ENCODE results near the gene CPO.
A peak's percentile ranks its signal among the peaks of the same experiment; 100 is the strongest.

CPO gene

DNA sequence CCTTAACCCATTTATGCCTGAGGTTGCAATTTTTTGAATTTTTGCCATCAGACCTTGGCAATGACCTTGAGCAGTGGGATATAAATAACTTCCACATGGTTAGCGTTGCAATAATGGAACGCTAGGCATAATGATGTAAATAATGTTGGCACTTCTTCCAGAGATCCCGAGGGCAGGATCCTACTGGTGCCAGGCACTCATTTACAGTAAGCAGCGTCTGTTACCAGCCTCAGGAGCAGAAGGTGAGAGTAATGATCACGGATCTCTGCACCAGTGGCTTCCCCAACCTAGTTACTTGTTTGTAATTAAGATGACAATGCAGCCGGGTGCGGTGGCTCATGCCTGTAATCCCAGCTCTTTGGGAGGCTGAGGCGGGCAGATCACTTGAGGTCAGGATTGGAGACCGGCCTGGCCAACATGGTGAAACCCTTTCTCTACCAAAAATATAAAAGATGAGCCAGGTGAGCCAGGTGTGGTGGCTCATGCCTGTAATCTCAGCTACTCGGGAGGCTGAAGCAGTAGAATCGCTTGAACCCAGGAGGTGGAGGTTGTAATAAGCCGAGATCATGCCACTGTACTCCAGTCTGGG is 41.9 kb downstream of the CPO start:
- Mint-ChIP-seq H3K4me1 (ENCODE audit: low read depth in 2 of 2) (no peaks in the 10 kb centered on the region), H3K27me3 (peaks cover 0 to 8% of the 10 kb centered on the region in 2 donors), H3K4me3 (no peak overlapping the region), H3K36me3 (ENCODE audit: insufficient read depth) (no peaks in the 10 kb centered on the region), H3K9me3 (no peaks in the 10 kb centered on the region), H3K27ac (no peak overlapping the region)
- no peak for DNase-seq
- no peak for ATAC-seq (replicated peaks)

DNA sequence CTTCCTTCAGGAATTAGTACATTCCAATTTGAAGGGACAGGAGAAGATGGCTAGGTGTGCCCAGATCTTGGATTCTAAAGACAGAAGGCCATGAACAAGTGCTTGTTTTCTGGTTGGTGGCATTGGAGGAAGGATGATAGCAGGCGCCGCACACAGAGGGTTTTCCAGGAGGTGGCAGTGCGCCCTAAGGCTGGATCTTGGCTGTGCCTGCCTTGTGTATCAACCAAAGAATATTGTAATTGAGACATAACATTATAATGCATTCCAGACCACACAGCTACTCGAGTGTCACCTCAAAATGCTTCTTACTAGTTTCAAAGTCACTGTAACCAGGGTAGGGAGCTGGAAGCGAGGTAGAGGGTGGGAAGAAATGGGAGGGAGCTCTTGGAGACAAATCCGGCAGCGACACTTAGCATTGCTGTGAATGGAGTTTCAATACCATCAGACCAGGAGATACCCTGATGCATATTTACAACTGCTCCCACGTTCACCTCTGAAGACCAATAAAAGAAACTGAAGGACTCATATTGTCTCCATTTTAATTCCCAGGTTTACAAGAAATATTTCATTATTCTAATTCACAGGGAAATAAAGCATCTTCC is 42.5 kb downstream of the CPO start:
- peak; percentile 49 for ATAC-seq (replicated peaks)
- H3K27me3 Mint-ChIP-seq: peaks cover 0 to 8% of the 10 kb centered on the region in 2 donors

DNA sequence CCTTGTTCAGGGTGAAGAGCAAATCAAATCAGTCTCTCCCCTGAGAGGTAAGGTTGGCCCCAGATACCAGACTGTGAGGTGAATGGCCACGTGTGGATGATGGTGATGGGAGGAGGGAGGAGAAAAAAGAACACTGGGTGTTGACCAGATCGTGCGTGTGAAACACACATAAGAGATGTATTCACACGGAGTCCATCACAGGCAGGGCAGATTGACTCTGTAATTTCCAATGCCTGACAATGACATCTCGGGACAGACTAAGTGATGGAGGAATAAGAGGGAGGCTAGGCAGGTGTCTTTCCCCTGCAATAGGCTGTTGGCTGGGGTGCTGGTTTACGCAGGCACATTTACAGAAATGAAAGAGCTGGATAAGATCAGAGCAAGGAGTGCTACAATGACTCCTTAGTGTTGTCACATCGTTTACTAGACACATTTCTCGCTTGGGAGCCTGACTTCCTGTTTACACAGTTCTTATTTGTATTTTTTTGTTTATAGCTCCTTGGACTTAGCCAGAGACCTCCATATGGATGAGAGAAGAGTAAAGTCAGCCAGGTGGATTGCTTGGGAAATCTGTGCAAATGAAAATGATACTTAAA is 43.1 kb downstream of the CPO start:
- no peak overlapping the region for H3K4me3 Mint-ChIP-seq
- H3K9me3 Mint-ChIP-seq: peaks cover 2 to 8% of the 10 kb centered on the region in 2 donors
- H3K36me3 Mint-ChIP-seq (ENCODE audit: insufficient read depth): no peaks in the 10 kb centered on the region
- H3K4me1 Mint-ChIP-seq (ENCODE audit: low read depth in 2 of 2): no peaks in the 10 kb centered on the region
- ATAC-seq (replicated peaks) (no peak), DNase-seq (no peak)
- H3K27ac Mint-ChIP-seq: no peak overlapping the region
- peaks cover 0 to 8% of the 10 kb centered on the region in 2 donors for H3K27me3 Mint-ChIP-seq

More for the DNA sequence above, 42.5 kb downstream of the CPO start:
- peaks cover 2 to 6% of the 10 kb centered on the region in 2 donors for H3K9me3 Mint-ChIP-seq
- no peak overlapping the region for H3K4me3 Mint-ChIP-seq
- no peak overlapping the region for H3K27ac Mint-ChIP-seq
- DNase-seq: peak in 1 of 3 experiments; percentile 4
- H3K36me3 Mint-ChIP-seq (ENCODE audit: insufficient read depth): no peaks in the 10 kb centered on the region
- no peaks in the 10 kb centered on the region for H3K4me1 Mint-ChIP-seq (ENCODE audit: low read depth in 2 of 2)

DNA sequence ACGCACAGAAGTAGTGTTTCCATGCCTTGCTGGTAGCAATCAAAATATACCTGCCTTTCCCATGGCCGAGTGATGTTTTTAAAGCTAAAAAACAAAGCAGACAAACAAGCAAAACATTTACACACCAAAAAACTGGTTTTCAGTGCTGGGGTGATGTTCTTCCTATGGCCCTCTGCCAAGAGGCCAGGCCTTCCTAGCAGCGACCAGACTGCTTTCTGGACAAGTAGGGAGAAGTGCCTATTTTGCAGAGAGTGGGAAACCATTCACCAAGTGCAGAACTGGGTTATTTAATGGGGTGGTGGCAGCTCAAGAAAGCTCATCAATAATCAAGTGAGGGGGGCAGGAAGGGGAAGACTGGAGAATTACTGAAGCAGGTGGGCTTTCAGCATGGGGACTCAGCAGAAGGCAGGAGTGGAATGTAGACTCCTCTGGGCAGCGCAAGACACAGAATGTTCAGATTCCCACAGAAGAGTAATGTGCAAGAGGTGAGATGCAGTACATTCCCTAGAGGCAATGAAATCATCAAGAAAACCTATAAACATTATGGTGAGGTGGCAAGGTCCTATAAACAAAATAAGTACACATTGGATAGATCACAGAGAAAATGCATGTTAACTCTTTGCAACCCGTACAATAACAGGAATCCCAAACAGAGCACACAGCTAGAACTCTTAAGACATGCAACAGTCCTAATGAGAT is 44.0 kb downstream of the CPO start:
- Mint-ChIP-seq H3K27ac (no peak overlapping the region), H3K36me3 (ENCODE audit: insufficient read depth) (no peaks in the 10 kb centered on the region), H3K4me1 (ENCODE audit: low read depth in 2 of 2) (no peaks in the 10 kb centered on the region), H3K9me3 (peaks cover 2 to 8% of the 10 kb centered on the region in 2 donors), H3K27me3 (peaks cover 0 to 8% of the 10 kb centered on the region in 2 donors), H3K4me3 (no peak overlapping the region)
- ATAC-seq (replicated peaks) (no peak), DNase-seq (no peak)

DNA sequence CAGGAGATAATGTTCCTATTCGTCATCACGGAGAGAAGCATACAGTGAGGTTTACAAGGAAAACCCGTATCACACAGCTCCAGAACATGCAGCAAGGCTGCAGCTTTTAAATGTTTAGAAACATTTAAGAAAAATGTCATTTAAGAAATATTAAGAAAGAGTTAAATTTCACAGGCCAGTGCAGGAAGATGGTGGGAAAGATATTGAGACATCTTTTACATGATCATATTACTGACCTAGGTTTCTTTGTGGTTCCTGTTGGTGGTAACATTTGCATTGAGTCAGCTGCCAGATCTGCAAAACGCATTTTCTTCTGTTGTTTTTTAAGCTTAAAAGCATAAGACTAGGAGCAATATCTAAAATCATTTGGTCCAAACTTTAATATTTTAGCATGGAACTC is 44.9 kb downstream of the CPO start:
- no peak overlapping the region for H3K4me3 Mint-ChIP-seq
- peaks cover 0 to 8% of the 10 kb centered on the region in 2 donors for H3K27me3 Mint-ChIP-seq
- H3K27ac Mint-ChIP-seq: no peak overlapping the region
- ATAC-seq (replicated peaks): no peak
- DNase-seq: no peak
- H3K4me1 Mint-ChIP-seq (ENCODE audit: low read depth in 2 of 2): peaks cover 0 to 2% of the 10 kb centered on the region in 2 donors
- peaks cover 2 to 8% of the 10 kb centered on the region in 2 donors for H3K9me3 Mint-ChIP-seq
- no peaks in the 10 kb centered on the region for H3K36me3 Mint-ChIP-seq (ENCODE audit: insufficient read depth)

DNA sequence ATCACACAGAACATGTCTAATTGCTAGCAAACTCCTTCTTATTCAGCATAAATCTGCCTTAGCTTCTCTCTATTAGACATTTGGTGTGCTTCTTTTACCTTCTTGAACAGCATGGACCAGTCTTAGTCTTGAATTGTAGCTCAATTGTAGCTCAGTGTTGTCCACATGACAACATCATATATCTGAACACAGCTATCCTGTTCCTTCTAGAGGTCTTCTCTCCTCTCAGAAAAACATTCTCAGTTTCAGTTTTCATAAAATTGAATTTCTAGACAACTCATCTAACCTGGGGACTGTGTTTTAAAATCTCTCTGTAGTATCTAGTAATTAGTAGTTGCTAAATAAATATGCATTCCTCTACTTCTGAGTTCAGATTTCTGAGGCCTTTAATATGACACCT is 47.6 kb downstream of the CPO start:
- Mint-ChIP-seq H3K27ac (no peak overlapping the region), H3K36me3 (ENCODE audit: insufficient read depth) (no peaks in the 10 kb centered on the region), H3K4me1 (ENCODE audit: low read depth in 2 of 2) (peaks cover 0 to 3% of the 10 kb centered on the region in 2 donors), H3K9me3 (peaks cover 2 to 8% of the 10 kb centered on the region in 2 donors), H3K4me3 (no peak overlapping the region), H3K27me3 (peaks cover 0 to 28% of the 10 kb centered on the region in 2 donors)
- ATAC-seq (replicated peaks) (no peak), DNase-seq (no peak)

DNA sequence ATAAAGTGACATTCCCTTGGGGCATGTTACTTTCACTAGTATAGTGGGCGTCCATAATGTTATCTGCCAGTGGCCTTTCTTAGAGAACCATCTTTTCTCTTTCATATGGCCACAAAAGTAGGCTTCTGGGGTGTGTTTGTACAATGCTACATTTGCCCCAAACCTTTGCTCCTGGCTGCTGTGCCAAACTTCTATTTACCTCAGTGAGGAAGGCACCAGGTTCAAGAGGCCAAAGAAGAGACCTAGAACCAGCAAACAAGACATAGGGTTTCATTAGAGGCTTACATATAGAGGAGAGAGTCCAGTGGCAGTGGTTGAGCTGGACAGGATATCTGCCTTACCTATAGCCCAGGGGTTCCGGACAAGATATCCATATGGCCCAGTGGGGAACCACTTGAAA is 48.5 kb downstream of the CPO start:
- Mint-ChIP-seq H3K4me1 (ENCODE audit: low read depth in 2 of 2) (peaks cover 0 to 3% of the 10 kb centered on the region in 2 donors), H3K27ac (no peak overlapping the region), H3K4me3 (no peak overlapping the region), H3K9me3 (peaks cover 2 to 8% of the 10 kb centered on the region in 2 donors), H3K27me3 (peaks cover 0 to 25% of the 10 kb centered on the region in 2 donors), H3K36me3 (ENCODE audit: insufficient read depth) (no peaks in the 10 kb centered on the region)
- no peak for DNase-seq
- no peak for ATAC-seq (replicated peaks)

DNA sequence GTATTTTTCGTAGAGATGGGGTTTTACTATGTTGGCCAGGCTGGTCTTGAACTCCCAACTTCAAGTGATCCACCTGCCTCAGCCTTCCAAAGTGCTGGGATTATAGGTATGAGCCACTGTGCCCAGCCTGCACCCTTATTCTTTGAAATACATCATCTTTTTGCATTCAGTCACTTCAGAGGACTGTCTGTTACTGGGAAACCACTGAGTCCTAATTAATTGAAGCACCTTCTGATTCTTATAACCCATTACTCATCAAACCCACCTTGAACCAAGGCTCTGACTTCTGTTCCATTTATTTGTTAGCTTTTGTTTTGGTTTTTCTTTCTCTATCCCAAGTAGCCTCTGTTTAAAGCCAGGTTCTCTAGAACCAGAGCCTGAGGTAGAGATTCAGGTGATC is 49.6 kb downstream of the CPO start:
- no peak for DNase-seq
- Mint-ChIP-seq H3K4me1 (ENCODE audit: low read depth in 2 of 2) (peaks cover 0 to 3% of the 10 kb centered on the region in 2 donors), H3K27me3 (peaks cover 0 to 25% of the 10 kb centered on the region in 2 donors), H3K27ac (no peak overlapping the region), H3K9me3 (peaks cover 2 to 8% of the 10 kb centered on the region in 2 donors), H3K36me3 (ENCODE audit: insufficient read depth) (no peaks in the 10 kb centered on the region), H3K4me3 (no peak overlapping the region)
- no peak for ATAC-seq (replicated peaks)

DNA sequence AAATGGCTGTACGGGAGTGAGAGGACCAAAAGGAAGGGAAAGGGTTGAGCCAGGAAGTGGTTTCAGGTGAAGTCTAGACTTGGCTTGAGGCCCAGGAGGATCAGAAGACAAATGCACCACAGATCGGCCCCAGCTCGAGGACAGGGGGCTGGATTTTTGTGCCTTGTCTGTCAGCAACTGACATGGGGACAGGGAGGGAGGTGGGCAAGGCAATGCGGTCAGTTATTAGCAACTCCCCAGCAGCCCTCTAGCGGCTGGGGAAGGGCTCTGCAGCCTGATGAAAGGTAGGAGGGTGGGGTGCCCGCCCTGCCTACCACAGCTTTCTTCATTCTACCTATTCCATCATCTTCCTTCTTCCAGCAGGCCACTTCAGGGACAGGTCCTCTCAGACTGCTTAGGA is 50.0 kb downstream of the CPO start:
- H3K4me1 Mint-ChIP-seq (ENCODE audit: low read depth in 2 of 2): peaks cover 0 to 3% of the 10 kb centered on the region in 2 donors
- DNase-seq (no peak), ATAC-seq (replicated peaks) (no peak)
- peaks cover 2 to 8% of the 10 kb centered on the region in 2 donors for H3K9me3 Mint-ChIP-seq
- H3K36me3 Mint-ChIP-seq (ENCODE audit: insufficient read depth): no peaks in the 10 kb centered on the region
- H3K27ac Mint-ChIP-seq: no peak overlapping the region
- no peak overlapping the region for H3K4me3 Mint-ChIP-seq
- peaks cover 0 to 25% of the 10 kb centered on the region in 2 donors for H3K27me3 Mint-ChIP-seq

DNA sequence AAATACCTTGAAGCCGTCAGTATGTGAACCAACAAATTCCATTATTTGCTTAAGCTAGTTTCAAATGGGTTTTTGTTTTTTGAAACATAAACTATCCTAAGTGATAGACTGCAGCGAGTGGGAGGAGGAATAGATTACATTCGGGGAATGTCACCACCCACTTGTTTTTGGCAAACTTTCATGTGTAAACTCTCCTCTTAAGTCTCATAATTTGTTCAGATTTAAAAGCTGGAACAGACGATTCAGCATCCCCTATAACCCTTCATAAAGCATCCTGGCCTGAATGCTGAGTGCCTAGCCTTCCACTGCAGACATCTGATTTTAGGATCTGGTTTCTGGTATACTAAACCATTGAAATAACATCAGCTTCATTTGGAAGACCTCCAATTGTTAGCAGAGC is 51.0 kb downstream of the CPO start:
- DNase-seq (no peak), ATAC-seq (replicated peaks) (no peak)
- H3K4me3 Mint-ChIP-seq: no peak overlapping the region
- H3K27ac Mint-ChIP-seq: no peak overlapping the region
- H3K4me1 Mint-ChIP-seq (ENCODE audit: low read depth in 2 of 2): peaks cover 0 to 3% of the 10 kb centered on the region in 2 donors
- H3K9me3 Mint-ChIP-seq: peaks cover 2 to 8% of the 10 kb centered on the region in 2 donors
- peaks cover 0 to 30% of the 10 kb centered on the region in 2 donors for H3K27me3 Mint-ChIP-seq
- H3K36me3 Mint-ChIP-seq (ENCODE audit: insufficient read depth): no peaks in the 10 kb centered on the region

DNA sequence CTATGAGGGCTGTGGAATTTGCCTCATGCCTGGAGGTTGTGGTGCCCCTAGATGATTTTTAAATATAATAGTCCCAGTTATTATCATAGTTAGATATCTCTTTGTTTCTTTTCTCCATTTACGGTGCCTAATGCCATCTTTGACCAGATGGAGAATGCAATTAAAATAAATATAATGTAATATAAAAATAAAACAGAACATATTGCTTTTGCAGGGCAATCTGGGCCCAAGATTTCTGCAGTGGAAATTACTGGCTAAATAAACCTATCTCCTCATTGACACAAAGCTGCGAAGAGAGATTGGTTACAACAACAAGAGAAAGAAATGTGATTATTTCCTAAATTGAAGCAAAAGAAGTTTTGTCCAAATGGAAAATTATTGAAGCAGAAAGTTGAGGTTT is 51.8 kb downstream of the CPO start:
- DNase-seq: no peak
- Mint-ChIP-seq H3K9me3 (peaks cover 2 to 8% of the 10 kb centered on the region in 2 donors), H3K36me3 (ENCODE audit: insufficient read depth) (no peaks in the 10 kb centered on the region), H3K27me3 (peaks cover 0 to 37% of the 10 kb centered on the region in 2 donors), H3K4me1 (ENCODE audit: low read depth in 2 of 2) (peaks cover 0 to 3% of the 10 kb centered on the region in 2 donors), H3K4me3 (no peak overlapping the region), H3K27ac (no peak overlapping the region)
- ATAC-seq (replicated peaks): no peak

DNA sequence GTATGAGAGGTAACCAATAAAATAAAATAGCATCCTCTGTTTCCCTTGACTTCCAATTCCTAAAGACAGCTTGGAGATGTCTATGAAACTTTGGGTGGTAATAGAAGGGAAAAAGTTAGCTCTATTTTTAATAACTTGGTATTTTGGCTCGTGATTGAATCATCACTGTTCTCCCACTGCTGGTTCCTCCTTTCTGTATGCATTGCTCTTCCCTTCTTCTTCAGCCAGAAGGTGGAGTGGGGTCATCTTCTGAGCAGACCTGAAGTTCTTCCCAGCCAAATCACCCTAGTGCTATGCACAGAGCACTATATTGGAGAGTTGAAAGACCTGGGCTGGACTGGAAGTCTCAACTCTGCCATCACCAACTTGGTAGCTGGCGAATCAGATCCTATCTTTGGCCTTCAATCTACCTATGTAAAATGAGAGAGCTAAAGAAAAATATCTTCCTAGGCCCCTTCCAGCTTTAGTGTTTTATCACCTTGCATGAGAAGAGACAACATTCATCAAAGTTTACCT is 54.1 kb downstream of the CPO start:
- no peak overlapping the region for H3K4me3 Mint-ChIP-seq
- no peak for DNase-seq
- no peak for ATAC-seq (replicated peaks)
- H3K36me3 Mint-ChIP-seq (ENCODE audit: insufficient read depth): no peaks in the 10 kb centered on the region
- peaks cover 0 to 2% of the 10 kb centered on the region in 2 donors for H3K9me3 Mint-ChIP-seq
- H3K4me1 Mint-ChIP-seq (ENCODE audit: low read depth in 2 of 2): peaks cover 0 to 3% of the 10 kb centered on the region in 2 donors
- H3K27ac Mint-ChIP-seq: no peak overlapping the region
- peaks cover 12 to 40% of the 10 kb centered on the region in 2 donors for H3K27me3 Mint-ChIP-seq

DNA sequence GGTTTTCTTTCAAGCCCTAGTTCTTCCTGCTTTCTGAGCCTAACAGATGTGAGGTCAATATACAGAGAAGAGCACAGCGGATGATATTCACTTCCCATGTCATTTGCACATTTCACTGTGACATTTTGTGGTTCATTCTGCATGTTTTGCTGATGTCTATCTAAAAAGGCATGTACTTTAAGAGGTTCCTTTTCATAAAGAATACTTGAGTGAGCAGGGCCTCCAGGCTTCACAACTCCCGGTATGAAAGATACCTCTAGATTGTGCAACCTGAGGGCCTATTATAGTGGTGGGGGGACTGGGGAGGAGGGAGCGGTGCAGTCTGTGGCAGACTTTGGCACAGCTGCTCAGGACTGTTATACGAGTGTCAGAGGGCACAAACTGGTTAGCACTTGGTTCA is 54.6 kb downstream of the CPO start:
- Mint-ChIP-seq H3K27me3 (peaks cover 12 to 40% of the 10 kb centered on the region in 2 donors), H3K4me1 (ENCODE audit: low read depth in 2 of 2) (peaks cover 0 to 3% of the 10 kb centered on the region in 2 donors), H3K9me3 (peaks cover 0 to 2% of the 10 kb centered on the region in 2 donors), H3K27ac (no peak overlapping the region), H3K4me3 (no peak overlapping the region), H3K36me3 (ENCODE audit: insufficient read depth) (no peaks in the 10 kb centered on the region)
- DNase-seq (no peak), ATAC-seq (replicated peaks) (no peak)

Measured in effector memory CD8-positive, alpha-beta T cell (primary cell).